GM19239 (cell line): Measurements from ENCODE around the gene PPIL1.
"Not testable (repeated sequence)": the region's sequence is repeated elsewhere in the genome, so short reads cannot be mapped to it uniquely, and the experiment has no call there.

Experiments used
- DNase-seq: peaks from one replicate; pipeline ENCODE4 v3.0.0; 2011; ENCODE audit warnings: low spot score; ENCODE audit not compliant: insufficient read length
- FAIRE-seq: peaks from 2 replicates; lab custom pipeline; 2011; peaks lifted over from hg19 to GRCh38; lab: Jason Lieb, UNC

Gene PPIL1

GRCh38 chr6:36821581-36822335, 52.8 kb downstream of the PPIL1 start:
- DNase-seq (no peak), FAIRE-seq (no peak)

- FAIRE-seq (no peak), DNase-seq (no peak)
These were observed 53.7 kb downstream of the PPIL1 start for GRCh38 chr6:36820700-36821580.

- FAIRE-seq (no peak), DNase-seq (no peak)
These were observed 55.8 kb downstream of the PPIL1 start for GRCh38 chr6:36818756-36819155.

- DNase-seq (no peak), FAIRE-seq (no peak)
These were observed 56.8 kb downstream of the PPIL1 start for GRCh38 chr6:36817847-36818246.

GRCh38 chr6:36817176-36817817, 57.3 kb downstream of the PPIL1 start:
- no peak for FAIRE-seq
- DNase-seq = no peak

GRCh38 chr6:36815962-36816735, 58.5 kb downstream of the PPIL1 start:
- DNase-seq = no peak
- FAIRE-seq = no peak

GRCh38 chr6:36814249-36814648, 60.4 kb downstream of the PPIL1 start:
- FAIRE-seq (no peak), DNase-seq (no peak)

- FAIRE-seq (no peak), DNase-seq (no peak)
These were observed 61.1 kb downstream of the PPIL1 start for GRCh38 chr6:36813526-36813925.

- FAIRE-seq, DNase-seq: not testable (repeated sequence)
These were observed 61.6 kb downstream of the PPIL1 start for GRCh38 chr6:36813047-36813446.

GRCh38 chr6:36809941-36810803, 64.4 kb downstream of the PPIL1 start:
- no peak for FAIRE-seq
- DNase-seq = no peak

- no peak for FAIRE-seq
- DNase-seq = no peak
These were observed 65.4 kb downstream of the PPIL1 start for GRCh38 chr6:36809156-36809555.

GRCh38 chr6:36808634-36809033, 66.0 kb downstream of the PPIL1 start:
- no peak for FAIRE-seq
- no peak for DNase-seq

GRCh38 chr6:36807750-36808149, 66.9 kb downstream of the PPIL1 start:
- no peak for FAIRE-seq

GRCh38 chr6:36807143-36807542, 67.5 kb downstream of the PPIL1 start:
- DNase-seq = no peak
- no peak for FAIRE-seq

More at GRCh38 chr6:36807750-36808149, 66.9 kb downstream of the PPIL1 start:
- no peak for DNase-seq

GRCh38 chr6:36805917-36806316, 68.7 kb downstream of the PPIL1 start:
- DNase-seq (no peak), FAIRE-seq (no peak)

- DNase-seq = no peak
- no peak for FAIRE-seq
These were observed 69.4 kb downstream of the PPIL1 start for GRCh38 chr6:36805096-36805797.
